Prostate gland (tissue), 2 donors: ENCODE data around the gene TNFAIP2. TPM values are rescaled to one million over a fixed set of nuclear protein-coding genes. Genes with fewer than 3 reads are reported as not detected.

Experiments
- DNase-seq: peaks from one replicate; pipeline ENCODE4 v3.0.0-alpha.2; 2019; ENCODE audit warnings: low spot score
- H3K27ac ChIP-seq, 2 donors: fragments of 200-600 bp; sonication (generic); 2 replicates each; pipeline ENCODE4 v1.5.1; 2017 to 2019
- H3K27me3 ChIP-seq: fragments of 200-600 bp; sonication (generic); replicated peaks from 2 replicates; pipeline ENCODE4 v1.5.1; 2019; ENCODE audit not compliant: insufficient read depth
- H3K36me3 ChIP-seq, 2 donors: fragments of 200-600 bp; sonication (generic); 1 replicate in 1 of 2; 2 replicates in 1 of 2; pipeline versions ENCODE4 v1.5.1 to v1.8.1; 2017 to 2019
- H3K4me1 ChIP-seq: fragments of 200-600 bp; sonication (generic); replicated peaks from 2 replicates; pipeline ENCODE4 v1.5.1; 2019
- H3K4me3 ChIP-seq, 2 donors: fragments of 200-600 bp; sonication (generic); 2 replicates each; pipeline ENCODE4 v1.5.1; 2017 to 2019
- H3K9me3 ChIP-seq: fragments of 200-600 bp; sonication (generic); 2 replicates; pipeline ENCODE4 v1.5.1; 2017
- POLR2A ChIP-seq: fragments of 450-650 bp; IDR thresholded peaks from one replicate; pipeline ENCODE4 v1.6.1; 2016; ENCODE audit warnings: antibody characterized with exemption, mild to moderate bottlenecking
- POLR2AphosphoS5 ChIP-seq: sonication (generic); formaldehyde crosslinking; IDR thresholded peaks from one replicate; pipeline ENCODE4 v1.6.1; 2017; ENCODE audit warnings: antibody characterized with exemption
- WGBS: methylation state at CpG from one replicate; pipeline ENCODE4 v1.1.5; 2018; 5-methylcytosine and 5-hydroxymethylcytosine counted together
- intact Hi-C: fragments of 100-400 bp; cut with DNase I; formaldehyde crosslinking; loops from one replicate; pipeline ENCODE4 v1.14.2; 2022
- total RNA-seq, 2 donors: library from RNA; depleted of rRNA; stranded (reverse); fragments of >200 nt; gene quantifications; one replicate each; pipeline ENCODE4 v1.1.0, GENCODE V29; 2016
- TF ChIP-seq, protein P1 (sequence below), 4 experiments: fragments of 200-600 bp in 2 of 4; fragments of 450-650 bp in 2 of 4; sonication (generic) in 2 of 4; IDR thresholded peaks; 1 replicate in 3 of 4; 2 replicates in 1 of 4; pipeline ENCODE4 v1.5.1; 2016 to 2019; ENCODE audit warnings: antibody characterized with exemption in 4 of 4, mild to moderate bottlenecking in 2 of 4, moderate library complexity in 2 of 4

Gene TNFAIP2
- total RNA-seq, 2 donors from 2014 or later: 36.5 to 46.4 TPM

DNA sequence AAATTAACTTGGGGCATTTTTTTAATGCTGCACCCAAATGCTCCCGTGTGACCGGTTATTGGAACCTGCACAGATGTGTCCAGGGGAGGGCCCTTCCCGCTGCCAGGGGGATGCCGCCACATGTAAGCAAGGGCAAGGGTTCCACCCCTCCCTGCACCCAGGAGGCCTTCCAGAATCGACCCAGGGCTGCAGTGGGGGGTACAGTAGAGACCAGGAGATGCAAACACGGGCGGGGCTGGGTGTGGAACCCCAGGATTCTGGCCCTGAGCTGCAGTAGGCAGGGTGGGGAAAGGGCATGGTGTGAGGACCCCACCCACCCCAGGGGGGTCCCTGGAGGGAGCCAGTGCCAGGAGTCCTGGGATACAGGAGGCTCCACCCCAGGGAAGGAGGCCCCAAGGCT, 54.1 kb downstream of the TNFAIP2 start:
- intact Hi-C loops: no loop called here
- Histone ChIP-seq H3K4me1 (no peaks in the 10 kb centered on the region), H3K36me3 (no peaks in the 10 kb centered on the region), H3K27me3 (no peaks in the 10 kb centered on the region), H3K9me3 (no peaks in the 10 kb centered on the region), H3K4me3 (no peak overlapping the region), H3K27ac (no peak overlapping the region)
- no peak for DNase-seq
- 80% methylated on average over 7 of the region's 7 CpGs for WGBS
- TF ChIP-seq POLR2A (no peak), POLR2AphosphoS5 (no peak)
- TF ChIP-seq, protein P1, sequence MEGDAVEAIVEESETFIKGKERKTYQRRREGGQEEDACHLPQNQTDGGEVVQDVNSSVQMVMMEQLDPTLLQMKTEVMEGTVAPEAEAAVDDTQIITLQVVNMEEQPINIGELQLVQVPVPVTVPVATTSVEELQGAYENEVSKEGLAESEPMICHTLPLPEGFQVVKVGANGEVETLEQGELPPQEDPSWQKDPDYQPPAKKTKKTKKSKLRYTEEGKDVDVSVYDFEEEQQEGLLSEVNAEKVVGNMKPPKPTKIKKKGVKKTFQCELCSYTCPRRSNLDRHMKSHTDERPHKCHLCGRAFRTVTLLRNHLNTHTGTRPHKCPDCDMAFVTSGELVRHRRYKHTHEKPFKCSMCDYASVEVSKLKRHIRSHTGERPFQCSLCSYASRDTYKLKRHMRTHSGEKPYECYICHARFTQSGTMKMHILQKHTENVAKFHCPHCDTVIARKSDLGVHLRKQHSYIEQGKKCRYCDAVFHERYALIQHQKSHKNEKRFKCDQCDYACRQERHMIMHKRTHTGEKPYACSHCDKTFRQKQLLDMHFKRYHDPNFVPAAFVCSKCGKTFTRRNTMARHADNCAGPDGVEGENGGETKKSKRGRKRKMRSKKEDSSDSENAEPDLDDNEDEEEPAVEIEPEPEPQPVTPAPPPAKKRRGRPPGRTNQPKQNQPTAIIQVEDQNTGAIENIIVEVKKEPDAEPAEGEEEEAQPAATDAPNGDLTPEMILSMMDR (IDR thresholded peaks at IDR 0.05): no peak

DNA sequence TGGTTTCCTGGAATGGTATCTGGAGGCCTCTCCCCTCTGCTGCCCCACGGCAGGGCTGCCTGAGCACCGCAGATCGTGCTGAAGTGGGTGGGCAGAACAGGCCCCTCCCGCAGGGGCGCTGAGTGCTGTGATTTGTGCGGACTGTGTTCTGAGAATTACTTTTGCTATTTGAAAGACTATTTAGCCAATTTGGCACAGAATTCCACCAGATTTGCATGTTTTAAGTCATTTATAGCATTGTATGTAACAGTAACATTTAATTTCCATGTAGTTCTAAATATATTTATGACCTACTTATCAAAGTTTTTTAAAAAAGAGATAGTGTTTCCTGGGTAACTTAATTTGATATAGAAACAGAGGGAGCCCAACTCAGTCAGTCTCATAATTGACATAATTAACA, 55.3 kb downstream of the TNFAIP2 start:
- 80% methylated on average over 6 of the region's 6 CpGs for WGBS
- intact Hi-C loops: no loop called here

GRCh38 chr14:103179094-103179493, 55.8 kb downstream of the TNFAIP2 start:
- no peak for TF ChIP-seq POLR2A
- TF ChIP-seq, protein P1 (IDR thresholded peaks at IDR 0.05): no peak
- TF ChIP-seq POLR2AphosphoS5: no peak
- no peak for DNase-seq
- H3K4me1 ChIP-seq: no peaks in the 10 kb centered on the region
- 74% methylated on average over 5 of the region's 5 CpGs for WGBS
- intact Hi-C loops: no loop called here
- H3K27me3 ChIP-seq: no peaks in the 10 kb centered on the region
- H3K27ac ChIP-seq: no peak overlapping the region
- no peak overlapping the region for H3K4me3 ChIP-seq
- H3K9me3 ChIP-seq: no peaks in the 10 kb centered on the region
- H3K36me3 ChIP-seq: no peaks in the 10 kb centered on the region

More for the DNA sequence above, 55.3 kb downstream of the TNFAIP2 start:
- TF ChIP-seq POLR2A (no peak), POLR2AphosphoS5 (no peak)
- TF ChIP-seq, protein P1 (IDR thresholded peaks at IDR 0.05): no peak
- H3K4me1 ChIP-seq: no peaks in the 10 kb centered on the region
- H3K9me3 ChIP-seq: no peaks in the 10 kb centered on the region
- H3K27me3 ChIP-seq: no peaks in the 10 kb centered on the region
- no peak overlapping the region for H3K4me3 ChIP-seq
- no peak for DNase-seq
- no peak overlapping the region for H3K27ac ChIP-seq
- H3K36me3 ChIP-seq: no peaks in the 10 kb centered on the region

- Histone ChIP-seq H3K4me1 (no peaks in the 10 kb centered on the region), H3K27me3 (no peaks in the 10 kb centered on the region), H3K27ac (no peak overlapping the region), H3K36me3 (no peaks in the 10 kb centered on the region), H3K4me3 (no peak overlapping the region), H3K9me3 (no peaks in the 10 kb centered on the region)
- TF ChIP-seq POLR2A (no peak), POLR2AphosphoS5 (no peak)
- TF ChIP-seq, protein P1 (IDR thresholded peaks at IDR 0.05): no peak
- no peak for DNase-seq
- WGBS: 90% methylated on average over 5 of the region's 5 CpGs
- intact Hi-C loops: no loop called here
Observed at GRCh38 chr14:103180331-103180730, 57.1 kb downstream of the TNFAIP2 start.

DNA sequence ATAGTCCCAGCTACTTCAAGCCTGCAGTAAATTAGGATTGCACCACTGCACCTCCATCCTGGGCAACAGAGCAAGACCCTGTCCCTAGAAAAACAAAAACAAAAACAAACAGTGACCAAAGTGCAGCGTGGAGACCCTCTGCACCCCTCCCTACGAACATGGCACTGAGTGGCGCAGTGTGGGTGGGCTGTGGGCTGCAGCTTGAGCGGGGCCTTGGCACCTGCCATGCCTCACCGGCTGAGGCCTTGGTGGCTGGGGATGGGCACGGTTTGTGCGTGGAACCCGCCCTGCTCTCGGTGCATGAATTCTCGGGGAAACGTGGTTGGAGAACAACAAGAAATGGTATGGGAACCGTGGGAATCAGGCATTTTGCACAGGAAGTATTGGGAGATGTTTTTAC, 60.8 kb downstream of the TNFAIP2 start:
- WGBS: 82% methylated on average over 12 of the region's 12 CpGs
- Histone ChIP-seq H3K27me3 (no peaks in the 10 kb centered on the region), H3K4me3 (no peak overlapping the region), H3K27ac (no peak overlapping the region), H3K4me1 (no peaks in the 10 kb centered on the region), H3K36me3 (no peaks in the 10 kb centered on the region), H3K9me3 (no peaks in the 10 kb centered on the region)
- intact Hi-C loops: no loop called here
- no peak for DNase-seq
- TF ChIP-seq, protein P1 (IDR thresholded peaks at IDR 0.05): no peak
- TF ChIP-seq POLR2A (no peak), POLR2AphosphoS5 (no peak)
